Kidney glomerular epithelial cell (primary cell): Measurements from ENCODE around the gene SDHB.
"Not testable (repeated sequence)": the region's sequence is repeated elsewhere in the genome, so short reads cannot be mapped to it uniquely, and the experiment has no call there.

Experiments
- DNase-seq: peaks from one replicate; lab custom pipeline; 2025; lab: John Stamatoyannopoulos, UW

Gene SDHB

DNA sequence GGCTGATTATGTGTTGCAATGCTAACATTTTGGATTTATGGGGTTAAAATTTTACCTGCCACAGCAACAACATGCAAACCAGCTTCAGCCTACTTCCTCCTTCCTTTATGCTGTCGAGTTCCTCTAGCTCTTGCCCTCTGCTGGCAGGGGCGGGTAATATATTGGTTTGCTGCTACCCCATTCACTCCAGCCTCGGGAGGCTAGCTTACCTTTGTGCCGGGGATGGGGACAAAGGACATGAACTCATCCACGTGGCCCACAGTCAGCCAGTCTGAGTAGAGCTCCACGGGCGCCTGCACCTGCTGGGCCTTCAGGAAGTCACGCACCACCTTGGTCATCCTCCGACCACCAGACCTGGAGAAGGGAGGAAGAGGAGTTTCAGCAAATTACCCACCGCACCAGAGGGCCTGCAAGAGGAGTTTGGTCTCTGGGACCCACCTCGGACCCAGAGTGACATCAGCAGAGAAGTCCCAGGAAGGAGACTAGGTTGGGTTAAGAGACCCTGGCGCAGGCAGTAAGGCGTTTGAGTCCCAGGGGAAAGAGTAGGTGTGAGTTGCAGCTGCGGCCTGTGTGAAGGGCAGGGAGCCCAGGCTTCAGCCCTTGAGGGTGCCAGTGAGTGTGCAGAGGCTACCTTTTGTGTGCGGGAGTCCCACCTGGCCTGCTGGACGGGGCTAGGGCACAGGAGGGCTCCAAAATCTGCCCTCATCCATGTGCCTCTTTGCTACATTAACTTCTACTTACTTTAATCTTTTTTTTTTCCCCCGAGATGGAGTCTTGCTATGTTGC, 21.8 kb upstream of the SDHB start:
- DNase-seq: peak; percentile 8

DNA sequence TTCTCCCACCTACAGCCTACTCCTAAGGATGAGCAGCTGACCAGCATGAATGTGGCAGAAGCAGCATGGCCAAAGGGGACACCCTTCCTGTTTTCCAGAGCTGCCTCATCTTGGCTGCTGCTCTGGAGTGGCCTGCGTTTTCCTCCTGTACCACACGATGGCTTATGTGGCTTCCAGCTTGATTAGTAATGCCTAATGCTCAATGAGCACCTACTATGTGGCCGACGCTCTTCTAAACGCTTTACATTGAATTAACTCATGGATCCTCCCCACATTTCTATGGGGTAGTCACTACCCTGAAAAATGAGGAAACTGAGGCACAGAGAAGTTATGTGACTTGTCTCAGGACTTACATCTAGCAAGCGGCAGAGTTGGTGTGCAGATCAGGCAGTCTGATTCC, 18.0 kb upstream of the SDHB start:
- DNase-seq: no peak

DNA sequence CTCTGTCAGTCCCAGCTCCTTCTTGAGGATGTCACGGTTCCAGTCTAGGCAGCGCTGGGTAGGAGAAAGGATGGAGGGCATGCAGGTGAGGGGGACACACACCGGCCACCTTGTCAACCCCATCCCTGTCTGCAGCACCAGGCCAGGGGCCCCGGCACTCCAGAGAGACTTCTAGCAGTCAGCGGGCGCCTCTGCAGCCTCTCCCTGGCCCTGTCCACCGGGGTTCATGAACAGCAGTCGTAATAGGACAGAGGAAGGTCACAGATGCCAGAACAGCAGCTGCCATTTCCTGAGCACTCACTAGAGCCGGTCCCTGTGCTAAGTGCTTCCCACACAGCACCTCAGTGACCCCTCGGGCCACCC, 16.3 kb upstream of the SDHB start:
- DNase-seq: no peak

DNA sequence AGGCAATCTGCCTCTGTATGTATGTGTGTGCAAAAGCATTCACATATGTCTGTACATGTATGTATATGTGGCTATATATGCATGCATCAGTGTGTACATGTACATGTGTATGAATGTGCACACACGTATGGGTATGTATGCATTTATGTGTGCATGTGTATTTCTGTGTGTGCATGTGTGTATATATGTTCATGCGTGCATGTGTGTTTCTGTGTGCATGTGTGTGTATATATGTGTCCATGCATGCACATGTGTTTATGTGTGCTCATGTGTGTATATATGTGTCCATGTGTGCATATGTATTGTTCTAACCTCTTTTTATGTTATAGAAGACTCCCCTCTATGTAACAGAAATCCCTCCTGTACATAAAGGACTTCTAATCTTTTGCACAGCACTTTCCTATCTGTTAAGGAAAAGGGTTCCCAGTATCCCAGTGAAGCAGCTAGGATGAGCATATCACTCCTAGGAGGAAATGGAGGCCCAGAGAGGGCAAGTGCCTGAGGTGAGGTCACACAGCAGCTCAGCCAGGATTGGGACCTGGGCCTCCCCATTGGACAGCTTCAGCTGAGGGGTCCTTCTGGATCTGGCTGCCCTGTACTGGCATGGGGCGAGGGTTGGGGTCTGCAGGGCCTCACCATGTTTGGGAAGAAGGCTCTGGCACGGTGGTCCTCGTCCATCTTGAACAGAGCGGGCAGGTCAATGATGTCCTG, 15.8 kb upstream of the SDHB start:
- DNase-seq: no peak

DNA sequence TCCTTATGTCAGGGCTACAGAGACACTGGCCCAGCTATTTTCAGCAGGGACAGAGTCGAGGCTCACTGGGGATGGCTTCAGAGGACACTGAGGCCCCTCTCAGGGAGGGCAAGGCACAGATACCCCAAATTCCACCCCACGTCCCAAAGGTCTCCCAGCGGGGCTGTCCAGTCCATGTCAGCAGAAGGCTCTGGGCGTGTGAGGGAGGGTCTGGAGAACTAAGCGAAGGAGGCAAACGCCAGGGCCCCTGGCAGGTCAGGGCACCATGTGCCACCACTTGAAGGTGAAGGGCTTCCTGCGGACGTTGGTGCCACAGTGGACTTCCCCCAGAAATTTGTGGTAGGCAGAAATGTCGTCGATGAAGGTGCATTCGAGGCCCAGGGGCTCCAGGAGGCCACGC, 15.0 kb upstream of the SDHB start:
- no peak for DNase-seq

DNA sequence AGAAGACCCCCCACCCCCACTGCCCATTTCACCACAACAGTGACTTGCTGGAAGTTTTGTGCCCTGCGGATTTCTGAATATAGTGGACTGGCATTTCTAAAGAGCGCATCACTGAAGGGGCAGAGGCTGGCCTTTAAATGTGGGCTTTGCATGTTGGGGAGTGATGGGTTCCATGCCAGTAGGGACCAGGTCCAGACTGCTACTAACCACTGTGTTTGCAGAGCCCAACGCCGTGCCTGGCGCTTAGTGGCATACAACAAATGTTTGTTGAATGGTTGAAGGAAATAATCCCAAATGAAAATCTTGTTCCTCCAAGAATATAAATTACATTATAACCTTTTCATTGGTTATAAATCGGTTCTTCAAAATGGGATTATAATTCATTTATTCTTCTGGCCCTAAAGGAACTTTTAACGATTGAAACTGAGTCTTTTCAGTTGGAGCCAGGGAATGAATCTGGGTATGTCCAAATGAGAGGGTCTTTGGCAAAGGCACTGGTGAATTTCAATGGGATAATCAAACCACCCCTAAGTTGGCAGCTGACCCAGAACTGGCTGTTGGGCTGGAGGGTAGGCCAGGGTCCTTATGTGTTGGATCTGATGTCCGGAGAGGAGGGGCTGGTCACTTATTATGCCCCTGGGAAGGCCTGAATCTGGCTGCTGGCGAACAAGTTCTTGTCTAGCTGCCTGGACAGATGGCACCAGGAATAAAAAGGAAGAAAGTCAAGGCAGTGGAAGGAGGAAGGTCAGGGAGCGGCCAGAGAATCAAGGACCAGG, 13.8 kb upstream of the SDHB start:
- no peak for DNase-seq

DNA sequence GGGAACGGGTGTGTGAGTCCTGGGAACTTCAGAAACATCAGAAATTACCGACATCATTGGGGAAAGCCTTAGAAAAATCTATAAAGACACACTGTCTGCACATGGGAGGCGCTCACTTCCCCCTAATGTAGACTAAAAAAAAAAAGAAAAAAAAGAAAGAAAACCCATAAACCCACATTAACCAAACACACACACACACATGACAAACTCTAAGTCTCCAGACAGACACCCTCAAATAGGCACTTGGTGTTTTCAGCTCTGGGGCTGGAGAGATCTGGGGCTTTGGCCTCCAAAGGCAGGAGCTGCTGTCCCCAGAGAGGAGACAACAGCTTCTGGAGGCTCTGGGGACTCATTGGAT, 13.2 kb upstream of the SDHB start:
- no peak for DNase-seq

DNA sequence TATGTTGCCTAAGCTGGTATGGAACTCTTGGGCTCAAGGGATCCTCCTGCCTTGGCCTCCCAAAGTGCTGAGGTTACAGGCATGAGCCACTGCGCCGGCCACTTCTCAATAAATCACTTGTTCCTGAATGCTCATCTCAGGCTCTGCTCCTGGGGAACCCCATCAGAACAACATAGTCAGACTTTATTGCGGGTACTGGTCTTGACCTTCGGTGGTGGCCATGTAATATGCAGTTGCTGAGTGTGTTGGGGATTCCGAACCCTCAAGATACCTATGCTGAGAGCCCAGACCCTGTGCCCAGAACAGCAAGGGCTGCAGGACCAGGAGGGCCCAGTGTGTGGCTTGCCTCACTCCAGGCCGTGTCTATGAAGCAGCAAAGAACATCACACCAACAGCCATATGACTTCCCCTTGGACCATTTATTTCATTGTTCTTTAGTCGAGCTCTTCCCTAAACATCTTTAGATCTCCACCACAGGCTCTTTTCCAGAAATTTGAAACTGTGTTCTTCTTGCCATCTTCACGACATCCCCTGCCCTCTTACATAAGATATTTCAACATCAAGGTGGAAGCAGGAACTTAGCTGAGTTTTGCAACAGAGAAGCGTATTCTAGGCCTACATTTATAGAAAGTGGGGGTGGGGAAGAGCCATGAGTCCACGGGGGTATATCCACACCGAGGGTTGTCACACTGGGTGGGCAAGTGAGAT, 12.7 kb upstream of the SDHB start:
- no peak for DNase-seq

DNA sequence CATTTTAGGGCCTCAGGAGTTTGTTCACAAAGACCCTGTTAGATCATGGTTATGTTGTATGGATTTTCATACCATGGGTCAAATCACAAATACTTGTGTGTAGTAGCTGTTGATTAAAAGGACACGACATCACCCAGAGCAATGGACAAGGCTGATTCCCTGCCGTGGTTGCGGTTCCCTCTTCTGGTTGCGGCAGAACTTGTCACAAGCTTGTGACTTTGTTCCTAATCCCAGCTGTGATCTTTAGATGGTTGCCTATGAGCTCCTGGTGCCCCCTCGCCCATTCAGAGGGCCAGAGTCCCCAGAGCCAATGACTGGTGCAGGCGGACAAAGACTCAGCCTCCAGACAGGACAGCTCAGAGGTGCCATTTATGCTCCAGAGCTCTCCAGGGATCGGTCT, 11.8 kb upstream of the SDHB start:
- no peak for DNase-seq

DNA sequence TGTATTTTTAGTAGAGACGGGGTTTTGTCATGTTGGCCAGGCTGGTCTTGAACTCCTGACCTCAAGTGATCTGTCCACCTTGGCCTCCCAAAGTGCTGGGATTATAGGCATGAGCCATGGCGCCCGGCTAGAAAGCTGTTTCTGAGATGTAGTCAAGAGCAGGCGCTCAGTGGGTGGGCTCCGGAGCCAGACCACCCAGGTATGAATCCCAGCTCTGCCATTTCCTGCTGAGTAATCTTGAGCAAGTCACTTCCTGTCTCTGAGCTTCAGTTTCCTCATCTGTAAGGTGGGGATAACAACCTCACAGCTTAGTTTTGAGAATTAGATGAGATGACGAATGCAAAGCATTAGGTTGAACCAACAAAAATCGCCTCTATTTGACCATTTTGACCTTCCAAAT, 8.9 kb upstream of the SDHB start:
- not testable (repeated sequence) for DNase-seq

DNA sequence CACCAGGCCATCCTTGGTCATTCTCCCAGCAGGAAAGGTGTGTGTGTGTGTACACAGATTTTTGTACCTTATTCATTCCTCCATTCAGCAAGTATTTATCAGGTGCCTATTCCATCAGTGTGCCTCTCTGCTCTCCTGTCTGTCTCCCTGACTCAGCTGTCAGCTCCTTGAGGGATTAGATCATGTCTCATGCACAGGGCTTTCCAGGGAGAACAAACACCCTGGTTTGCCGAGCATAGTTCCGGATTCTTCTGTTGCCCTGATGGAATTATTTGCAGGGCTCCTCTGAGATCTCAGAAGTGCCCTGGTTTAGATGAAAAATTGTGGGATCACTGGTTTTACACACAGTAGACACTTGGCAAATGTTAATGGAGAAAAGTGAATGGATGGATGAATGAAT, 8.1 kb upstream of the SDHB start:
- DNase-seq: no peak

DNA sequence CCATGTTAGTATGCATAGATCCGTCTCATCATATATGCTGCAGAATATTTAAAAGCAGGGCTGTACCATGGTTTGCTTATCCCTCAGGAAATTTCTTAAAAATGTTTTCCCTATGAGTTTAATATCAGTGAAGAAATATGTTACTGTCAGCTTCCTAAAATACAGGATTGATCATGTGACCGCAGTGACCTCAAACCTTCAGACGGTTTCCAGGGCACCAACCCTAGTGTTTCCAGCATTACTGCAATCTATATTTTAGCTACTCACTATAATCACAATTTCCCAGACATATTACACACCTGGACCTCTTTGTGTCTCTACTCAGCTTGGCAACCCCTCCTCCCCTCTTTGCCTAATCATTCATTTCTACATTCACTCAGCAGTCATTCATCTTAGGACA, 7.7 kb upstream of the SDHB start:
- DNase-seq: peak; percentile 31

DNA sequence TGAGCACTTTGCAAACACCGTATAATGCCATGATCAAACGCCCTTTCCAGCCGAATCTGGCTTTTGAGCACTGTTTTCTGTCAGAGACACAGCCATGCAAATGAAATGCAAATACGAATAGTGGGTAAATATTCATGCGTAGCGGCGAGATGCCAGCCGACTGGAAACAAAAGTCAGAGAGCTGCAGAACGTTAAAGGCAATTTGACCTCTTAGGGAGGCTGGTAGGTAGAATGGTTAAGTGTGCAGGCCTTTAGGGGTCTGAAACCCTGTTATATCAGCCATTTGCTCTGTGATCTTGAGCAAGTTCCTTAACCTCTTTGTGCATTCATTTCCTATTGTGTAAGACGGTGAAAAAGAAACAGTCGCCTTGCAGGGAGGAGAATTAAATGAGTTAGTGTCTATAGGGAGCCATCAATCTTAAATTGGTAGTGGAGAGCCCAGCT, 6.5 kb upstream of the SDHB start:
- DNase-seq: no peak

DNA sequence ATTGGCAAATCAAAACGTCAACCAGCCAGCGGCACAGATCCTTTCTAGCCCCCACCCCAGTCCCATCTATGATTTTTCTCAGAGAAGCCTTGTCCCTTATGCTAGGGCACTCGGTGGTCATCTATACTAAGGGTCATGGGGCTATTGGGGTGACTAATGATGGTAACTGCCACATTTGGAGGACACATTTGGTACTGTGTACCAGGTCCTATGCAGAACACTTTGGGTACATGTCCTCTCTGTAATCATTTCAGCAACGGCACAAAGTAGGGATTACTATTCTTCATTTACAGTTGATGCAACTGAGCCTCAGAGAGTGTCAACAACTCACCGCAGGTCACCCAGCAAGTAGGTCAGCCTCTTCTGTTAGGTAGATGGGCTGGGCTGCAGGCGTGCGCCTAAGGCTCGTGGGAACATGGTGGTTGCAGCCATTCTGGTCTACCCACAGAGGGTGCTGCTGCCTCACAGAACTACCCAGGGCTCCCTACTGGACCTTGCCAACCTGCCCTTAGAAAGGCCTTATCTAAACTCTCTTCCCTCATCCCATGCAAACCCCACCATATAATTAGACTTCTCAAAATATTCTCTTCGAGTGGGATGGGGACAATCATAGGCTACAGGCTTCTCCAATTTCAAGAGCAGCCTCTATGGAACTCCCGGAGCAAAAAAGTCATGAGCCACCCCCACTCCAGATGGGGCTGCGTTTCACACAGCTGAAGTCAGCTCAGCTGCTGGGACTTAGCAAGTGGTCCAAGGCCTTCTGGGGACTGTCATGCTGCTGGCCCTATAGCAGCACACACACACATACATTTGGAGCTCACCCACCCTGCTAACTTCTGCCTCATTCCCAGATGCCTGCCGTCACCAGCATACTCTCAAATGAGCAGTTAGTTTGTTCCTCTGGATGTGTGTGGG, 5.8 kb upstream of the SDHB start:
- DNase-seq: peak; percentile 79

DNA sequence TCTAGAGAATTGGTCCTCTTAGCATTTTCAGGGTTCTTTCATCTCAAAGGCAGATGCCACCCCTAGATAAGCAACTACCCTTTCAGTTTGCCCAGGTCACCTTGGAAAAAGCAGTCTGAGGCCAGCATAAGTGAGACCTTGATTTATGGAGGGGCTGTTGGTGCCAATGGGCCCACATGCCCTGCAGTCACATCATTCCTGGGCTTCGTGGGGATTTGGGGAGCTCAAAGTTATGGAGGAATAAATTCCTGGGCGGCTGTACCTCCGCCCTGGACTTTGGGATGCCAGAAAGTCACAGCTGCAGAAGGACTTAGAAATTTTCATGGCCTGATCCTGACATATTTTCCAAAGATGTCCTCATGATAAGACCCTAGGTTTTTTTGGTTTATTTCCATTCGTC, 2.7 kb upstream of the SDHB start:
- no peak for DNase-seq

DNA sequence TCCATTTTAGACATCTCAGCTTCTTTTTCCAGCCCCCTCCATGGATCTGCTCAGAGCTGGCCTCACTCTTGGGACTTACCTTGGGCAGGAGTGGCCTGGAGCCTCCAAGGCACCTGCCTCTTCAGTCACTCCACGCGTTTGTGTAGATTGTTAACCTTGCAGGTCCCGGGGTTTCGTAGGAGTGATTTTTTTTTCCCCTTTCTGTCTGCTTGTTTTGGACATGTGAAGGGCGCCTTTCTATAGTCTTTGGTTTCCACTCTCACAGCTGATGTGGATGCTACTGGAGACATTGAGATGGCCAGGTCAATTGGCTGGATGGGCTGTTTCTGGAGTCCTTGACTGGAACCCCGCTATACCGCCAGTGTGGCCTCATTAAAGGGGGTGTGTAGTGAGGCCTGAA, 2.0 kb upstream of the SDHB start:
- no peak for DNase-seq

DNA sequence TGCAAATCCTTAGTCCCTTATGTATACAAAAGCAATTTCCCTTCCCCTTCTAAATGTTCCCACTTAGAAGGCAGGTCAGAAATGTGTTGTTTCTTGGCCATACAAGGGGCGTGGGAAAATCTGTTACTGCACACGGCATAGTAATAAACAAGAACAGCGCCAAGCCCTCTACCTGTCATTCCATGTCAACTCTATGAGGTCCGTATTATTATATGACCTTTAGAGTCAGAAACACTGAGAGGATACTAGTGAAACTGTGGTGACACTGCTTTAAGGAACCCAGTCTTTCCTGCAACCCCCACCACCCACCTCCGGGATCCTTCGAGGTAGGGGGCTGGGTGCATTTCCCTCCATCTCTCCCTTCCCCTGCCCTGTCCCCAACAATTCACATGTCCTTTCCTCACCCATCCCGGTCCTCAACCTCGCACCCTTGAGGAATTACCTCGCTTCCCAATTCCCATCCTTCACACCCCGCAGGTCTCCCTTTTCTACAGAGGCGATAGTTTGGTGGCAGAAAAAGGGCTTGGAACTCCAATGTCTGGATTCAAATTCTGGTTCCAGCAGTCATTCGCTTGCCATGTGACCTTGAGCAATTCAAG, 647 bp downstream of the SDHB start:
- no peak for DNase-seq

DNA sequence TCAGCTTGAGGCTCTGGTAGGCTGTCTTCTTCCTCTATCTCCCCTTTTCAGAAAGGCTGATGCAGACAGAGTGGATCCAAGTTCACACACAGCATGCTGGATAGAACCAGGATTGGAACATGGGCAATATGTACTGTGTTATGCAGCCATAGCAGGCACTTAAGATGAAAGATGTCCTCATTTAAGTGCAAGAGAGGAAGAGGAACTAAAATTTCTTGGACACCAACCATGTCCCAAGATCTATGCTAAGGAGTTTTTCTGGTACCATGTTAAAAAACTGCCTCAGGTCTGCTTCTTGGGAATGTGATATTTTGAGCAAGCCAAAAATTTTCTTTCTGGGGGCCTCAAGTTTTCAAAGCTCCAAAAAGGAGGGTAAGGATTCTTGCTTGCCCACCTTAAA, 1.2 kb downstream of the SDHB start:
- DNase-seq: no peak

DNA sequence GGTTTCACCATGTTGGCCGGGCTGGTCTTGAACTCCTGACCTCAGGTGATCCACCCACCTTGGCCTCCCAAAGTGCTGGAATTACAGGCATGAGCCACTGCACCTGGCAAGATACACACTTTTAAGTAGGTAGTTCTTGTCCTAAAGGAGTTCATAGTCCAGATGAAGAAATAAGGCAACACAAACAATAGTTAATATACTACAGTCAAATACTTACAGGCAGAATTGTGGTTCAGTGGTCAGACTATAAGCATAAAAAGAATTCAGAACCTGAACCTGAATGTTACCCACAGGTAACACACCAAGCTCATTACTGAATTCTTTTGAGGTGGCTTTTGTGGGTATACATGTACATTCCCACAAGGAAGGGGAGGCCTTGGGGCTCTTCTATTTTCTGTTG, 1.8 kb downstream of the SDHB start:
- no peak for DNase-seq

DNA sequence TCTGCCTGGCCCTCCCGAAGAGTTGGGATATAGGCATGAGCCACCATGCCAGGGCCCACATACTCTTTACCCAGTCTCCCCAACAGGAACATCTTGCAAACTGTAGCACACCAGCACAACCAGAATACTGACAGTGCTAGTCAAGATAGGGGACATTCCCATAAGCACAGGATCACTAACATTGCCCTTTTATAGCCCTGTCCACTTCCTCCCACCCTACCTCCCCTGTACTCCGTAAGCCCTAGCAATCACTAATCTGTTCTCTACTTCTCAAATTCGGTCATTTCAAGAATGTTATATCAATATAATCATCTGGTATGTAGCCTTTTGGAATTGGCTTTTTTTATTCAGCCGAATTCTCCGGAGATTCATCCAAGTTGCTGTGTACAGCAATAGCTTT, 5.9 kb downstream of the SDHB start:
- DNase-seq: no peak

DNA sequence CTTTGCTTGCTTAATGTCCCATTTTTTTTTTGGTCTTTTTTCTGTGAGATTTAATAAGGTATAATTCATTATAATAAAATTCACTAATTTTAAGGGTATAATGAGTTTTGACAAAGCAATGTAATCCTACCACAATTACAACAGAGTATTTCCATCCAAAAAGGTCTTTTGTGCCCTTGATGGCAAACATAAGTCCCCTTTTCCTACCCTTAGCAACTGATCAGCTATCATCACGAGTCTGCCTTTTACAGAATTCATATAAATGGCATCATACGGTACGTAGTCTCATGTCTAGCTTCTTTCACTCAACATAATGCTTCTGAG, 7.5 kb downstream of the SDHB start:
- DNase-seq: no peak
